GF-D8 (cell line): ENCODE measurements around the gene SMAD1.
"Not testable (repeated sequence)": the region's sequence is repeated elsewhere in the genome, so short reads cannot be mapped to it uniquely, and the experiment has no call there.

Source experiments
- DNase-seq: peaks from one replicate; lab custom pipeline; 2025; lab: John Stamatoyannopoulos, UW

The SMAD1 gene

DNA sequence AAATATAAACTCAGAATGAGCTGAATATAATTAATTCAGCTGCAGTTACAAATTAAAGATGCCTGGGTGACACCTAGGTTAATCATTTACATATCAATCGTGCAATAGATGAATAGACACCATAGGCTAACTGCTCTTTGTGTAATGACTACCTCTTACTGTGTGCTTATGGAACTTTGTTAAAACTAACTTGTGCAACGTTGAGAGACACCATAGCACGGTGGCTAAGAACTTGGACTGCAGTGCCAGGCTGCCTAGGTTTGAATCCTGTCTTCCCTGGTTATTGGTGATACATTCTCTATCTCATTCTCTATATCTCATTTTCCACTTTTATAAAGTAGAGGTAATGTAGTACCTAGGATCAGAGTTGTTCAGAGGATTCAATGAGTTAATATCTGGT, 46.9 kb downstream of the SMAD1 start:
- no peak for DNase-seq

DNA sequence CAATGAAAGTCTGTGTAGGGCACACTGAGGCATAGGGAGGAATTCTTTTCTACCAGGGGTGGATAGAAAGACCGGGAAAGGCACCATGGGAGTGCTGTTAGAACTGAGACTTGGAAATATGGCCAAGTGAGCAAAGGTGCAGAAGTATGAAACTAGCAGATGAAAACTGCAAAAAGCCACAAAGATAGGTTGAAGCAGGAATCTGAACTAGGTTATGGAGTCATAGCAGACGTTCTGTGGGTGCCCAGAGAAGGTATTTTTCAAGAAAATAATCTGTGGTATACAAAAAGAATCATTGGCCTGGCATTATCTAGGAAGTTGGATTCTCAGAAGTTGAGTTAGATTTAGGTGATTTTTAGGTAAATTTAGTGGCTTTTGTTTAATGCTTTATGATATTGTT, 48.5 kb downstream of the SMAD1 start:
- no peak for DNase-seq

DNA sequence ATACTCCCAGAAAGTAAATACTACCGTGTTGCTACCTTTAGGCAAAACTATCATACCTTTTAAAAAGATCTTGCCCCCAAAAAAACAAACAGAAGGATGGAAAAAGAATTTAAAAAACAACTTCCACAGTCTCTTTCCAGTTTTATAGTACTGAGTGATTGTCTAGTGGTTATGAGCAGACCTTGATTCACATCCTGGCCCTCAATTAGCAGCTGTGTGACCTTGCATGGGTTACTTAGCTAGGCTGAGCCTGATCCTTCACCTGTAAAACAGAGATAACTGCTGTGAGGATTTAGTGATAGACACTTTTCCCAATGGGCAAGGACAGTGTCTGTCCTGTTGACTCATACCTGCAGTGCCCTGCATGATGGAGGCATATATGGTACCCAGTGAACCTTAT, 49.0 kb downstream of the SMAD1 start:
- DNase-seq: no peak

DNA sequence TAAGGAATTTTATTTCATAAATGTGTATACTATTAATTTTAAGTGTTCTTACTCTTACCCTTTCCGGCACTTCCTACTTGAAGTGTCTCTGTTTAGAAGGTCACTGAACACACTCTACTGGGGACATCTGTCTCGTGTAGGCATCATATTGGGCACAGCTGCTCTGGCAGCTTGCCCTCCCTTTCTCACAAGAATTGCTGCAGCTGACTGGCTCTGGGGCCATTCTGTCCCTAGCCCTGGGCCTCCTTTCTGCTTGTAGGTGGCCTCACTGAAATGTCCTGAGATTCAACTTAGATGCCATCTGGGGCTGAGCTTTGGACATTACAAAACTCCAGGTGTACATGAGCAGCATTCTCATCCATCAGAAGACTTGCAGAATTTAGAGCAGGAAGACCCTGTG, 49.6 kb downstream of the SMAD1 start:
- no peak for DNase-seq

DNA sequence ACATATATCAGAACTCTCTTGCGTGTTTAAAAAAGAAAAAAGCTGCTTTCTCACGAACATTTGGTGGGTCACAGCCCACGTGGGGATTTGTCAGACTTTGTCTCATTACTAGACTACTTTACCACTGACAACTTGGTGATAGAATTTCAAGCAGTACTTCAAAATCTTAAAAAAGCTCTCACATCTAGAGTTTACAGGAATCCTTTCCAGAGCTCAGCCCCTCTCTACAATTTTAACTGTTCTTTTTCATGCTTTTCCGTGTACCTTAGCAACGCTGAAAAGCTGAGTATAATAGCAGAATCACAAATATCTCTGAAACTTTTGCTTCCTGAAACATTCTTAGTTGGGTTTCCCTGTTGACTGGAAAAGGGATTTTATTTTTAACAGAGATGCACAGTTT, 50.2 kb downstream of the SMAD1 start:
- DNase-seq: no peak

DNA sequence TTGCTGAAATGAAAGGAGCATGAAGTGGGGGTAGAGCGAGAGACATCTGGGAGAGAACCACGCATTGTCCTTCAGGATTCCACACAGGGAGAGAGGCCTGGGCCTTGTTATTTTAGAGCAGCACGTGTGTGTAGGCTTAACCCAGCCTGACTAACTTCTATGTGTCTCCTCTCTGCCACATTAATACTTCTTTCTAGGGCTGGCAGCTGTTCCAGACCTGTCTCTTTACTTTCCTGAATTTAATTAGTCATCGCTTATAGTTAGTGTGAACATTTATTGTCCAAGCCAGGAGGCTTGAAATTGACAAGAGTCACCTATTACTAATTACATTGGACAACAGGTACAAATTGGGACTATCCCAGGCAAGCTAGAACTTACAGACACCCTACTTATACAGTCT, 51.3 kb downstream of the SMAD1 start:
- DNase-seq: no peak

DNA sequence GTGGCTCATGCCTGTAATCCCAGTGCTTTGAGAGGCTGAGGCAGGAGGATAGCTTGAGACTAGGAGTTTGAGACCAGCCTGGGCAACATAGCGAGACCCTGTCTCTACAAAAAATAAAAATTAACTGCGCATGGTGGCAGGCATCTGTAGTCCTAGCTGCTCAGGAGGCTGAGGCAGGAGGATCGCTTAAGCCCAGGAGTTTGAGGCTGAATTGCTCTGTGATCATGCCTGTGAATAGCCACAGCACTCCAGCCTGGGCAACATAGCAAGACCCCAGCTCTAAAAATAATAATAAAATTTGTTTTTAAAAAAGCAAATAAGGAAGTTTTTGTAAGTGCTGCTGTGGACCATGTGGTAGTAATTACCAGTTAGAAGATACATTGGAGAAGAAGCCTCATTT, 51.8 kb downstream of the SMAD1 start:
- not testable (repeated sequence) for DNase-seq

DNA sequence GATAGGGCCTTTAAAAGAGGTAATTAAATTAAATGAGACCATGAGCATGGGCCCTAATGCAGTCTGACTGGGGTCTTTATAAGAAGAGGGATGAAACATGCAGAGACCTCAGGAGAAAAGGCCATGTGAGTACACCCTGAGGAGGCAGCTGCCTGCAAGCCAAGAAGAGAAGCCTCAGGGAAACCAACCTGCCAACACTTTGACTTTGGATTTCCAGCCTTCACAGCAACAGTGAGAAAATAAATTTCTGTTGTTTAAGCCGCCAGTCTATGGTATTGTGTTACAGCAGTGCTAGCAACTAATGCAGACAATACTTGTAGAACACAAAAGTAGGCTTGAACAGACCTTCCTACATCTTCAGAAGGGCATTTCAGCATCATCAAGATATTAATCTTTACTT, 52.3 kb downstream of the SMAD1 start:
- no peak for DNase-seq

DNA sequence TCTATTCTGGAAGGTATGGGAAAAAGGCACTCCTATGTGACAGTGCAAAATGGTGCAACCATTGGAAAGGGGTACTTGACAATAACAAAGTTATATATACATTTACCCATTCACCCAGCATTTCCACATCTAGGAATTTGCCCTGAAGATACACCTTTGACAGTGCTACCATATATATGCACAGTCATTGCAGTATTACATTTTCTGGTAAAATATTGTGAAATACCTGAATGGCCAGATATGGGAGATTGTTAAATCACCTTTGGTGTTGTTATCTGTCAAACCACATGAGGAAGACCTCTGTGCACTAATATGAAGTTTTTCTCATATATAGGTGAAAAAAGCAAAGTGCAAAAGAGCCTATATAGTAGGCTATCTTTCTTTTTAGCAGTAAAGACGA, 53.5 kb downstream of the SMAD1 start:
- peak; percentile 5 for DNase-seq

DNA sequence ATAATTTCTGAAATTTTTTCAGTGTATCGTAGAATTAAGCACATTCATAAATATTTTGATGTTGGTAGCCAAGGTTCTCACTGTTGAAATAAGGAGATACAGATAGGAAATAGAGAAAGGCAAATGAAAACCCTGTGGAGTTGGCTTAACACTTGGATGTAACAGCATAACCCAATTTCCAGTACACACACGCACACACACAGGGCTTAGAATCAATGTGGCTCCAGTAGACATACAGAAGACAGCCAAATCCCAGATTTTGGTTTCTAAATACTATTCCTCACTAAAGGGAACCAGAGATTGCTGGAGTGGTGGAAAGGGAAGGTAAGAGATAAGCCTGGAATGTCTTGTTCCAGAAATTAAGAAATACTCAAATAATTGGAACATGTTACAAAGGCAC, 54.4 kb downstream of the SMAD1 start:
- no peak for DNase-seq

DNA sequence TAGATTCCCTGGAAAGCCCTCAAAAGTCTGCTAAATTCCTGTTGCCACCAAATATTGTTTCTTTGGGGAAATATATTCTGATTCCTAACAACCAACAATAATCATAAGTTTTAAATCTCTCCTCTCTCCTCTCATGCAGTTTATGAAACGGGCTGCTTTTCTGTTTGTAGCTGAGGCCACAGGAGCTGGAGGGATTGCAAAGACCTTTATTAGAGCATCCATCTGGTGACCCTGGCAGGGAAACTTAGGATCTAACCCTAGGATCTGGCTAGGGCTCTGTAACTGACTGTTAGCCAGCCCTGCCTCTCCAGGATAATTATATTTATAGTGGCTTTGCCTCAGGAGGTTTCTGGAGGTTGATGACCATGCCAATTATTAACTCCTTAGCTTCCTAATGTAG, 56.9 kb downstream of the SMAD1 start:
- no peak for DNase-seq

DNA sequence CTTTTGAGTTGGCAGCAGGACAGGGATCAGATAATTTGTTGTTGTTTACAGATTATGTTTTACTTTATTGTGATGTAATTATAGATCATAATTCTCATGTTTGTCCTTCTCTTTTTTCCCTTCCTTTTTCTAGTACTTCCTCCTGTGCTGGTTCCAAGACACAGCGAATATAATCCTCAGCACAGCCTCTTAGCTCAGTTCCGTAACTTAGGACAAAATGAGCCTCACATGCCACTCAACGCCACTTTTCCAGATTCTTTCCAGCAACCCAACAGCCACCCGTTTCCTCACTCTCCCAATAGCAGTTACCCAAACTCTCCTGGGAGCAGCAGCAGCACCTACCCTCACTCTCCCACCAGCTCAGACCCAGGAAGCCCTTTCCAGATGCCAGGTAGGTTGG, 58.0 kb downstream of the SMAD1 start:
- no peak for DNase-seq

DNA sequence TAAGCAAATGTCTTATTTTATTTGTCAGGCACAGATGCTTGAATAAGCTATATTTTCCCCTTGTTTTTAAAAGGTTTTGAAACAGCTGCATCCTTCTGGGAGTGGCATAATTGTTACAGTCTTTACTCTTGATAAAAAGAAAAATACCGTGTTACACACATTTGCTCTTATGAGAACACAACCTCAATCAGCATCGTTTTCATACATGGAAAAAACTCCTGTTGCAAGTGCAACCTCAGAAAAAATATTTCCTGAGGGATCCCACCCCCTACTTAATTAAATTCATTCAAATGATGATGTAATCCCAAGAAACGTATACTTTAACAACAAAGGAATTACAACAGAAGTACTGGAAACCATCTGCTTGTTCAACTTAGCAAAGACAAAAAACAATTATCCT, 58.6 kb downstream of the SMAD1 start:
- DNase-seq: no peak

DNA sequence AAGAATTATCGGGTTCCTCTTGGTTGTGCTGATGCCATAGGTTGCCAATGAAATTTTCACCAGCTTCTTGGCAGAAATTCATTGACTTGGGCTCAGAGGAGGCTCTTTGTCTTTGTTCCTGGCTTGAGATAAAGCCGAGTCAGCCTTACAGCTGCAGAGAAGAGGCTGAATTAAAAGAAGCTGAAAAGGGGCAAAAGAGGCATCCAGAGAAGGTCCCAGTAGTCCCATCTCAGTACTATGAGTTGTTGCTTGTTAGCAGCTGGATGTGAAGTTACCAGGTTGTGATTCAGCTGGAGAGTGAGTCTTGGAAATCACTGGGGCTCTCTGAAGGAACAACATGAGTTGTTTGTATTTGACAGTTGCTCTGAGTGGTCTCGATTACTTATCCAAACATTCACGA, 59.7 kb downstream of the SMAD1 start:
- DNase-seq: no peak

DNA sequence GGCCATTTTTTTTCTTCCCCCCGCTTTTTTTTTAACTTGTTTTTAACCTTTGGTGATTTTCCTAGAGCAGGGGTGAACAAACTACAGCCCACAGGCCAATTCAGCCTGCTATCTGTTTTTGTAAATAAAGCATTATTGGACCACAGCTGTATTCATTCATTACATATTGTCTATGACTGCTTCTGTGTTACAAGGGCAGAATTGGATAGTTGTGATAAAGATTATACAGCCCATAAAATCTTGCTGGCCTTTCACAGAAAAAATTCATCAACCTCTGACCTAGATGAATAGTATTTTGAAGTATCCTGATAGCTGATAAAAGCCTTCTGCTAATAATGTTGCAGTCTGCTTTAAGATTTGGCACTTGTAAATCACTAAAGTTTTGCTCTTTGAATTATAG, 63.4 kb downstream of the SMAD1 start:
- no peak for DNase-seq

DNA sequence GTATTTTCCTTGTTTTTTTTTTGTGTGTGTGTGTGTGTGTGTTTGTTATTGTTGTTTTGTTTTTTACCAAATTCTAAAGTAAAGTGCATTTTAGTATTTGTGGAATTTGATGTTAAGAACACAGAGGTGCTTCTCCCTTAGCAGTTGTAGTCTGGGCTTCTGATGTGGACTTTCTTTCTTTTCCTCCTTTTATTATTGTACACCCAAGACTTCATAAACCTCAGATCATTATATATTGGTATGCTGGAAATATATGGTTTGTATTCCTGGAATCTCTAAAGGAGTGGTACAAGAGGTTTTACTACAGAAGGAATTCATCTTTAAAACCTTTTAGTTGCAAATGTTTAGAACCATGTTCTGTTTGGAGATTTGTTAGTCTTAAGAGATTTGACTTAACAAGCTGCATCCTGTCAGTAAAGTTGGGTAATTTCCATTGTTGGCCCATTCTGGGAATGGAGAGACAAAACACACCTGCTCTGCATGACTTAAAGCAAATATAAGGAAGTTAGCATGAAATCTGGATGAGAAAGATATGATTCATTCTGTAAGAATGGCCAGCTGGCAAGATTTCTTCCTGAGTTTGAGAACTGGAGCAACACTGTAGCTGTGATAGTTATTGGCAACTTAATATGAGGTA, 64.0 kb downstream of the SMAD1 start:
- peak; percentile 84 for DNase-seq

DNA sequence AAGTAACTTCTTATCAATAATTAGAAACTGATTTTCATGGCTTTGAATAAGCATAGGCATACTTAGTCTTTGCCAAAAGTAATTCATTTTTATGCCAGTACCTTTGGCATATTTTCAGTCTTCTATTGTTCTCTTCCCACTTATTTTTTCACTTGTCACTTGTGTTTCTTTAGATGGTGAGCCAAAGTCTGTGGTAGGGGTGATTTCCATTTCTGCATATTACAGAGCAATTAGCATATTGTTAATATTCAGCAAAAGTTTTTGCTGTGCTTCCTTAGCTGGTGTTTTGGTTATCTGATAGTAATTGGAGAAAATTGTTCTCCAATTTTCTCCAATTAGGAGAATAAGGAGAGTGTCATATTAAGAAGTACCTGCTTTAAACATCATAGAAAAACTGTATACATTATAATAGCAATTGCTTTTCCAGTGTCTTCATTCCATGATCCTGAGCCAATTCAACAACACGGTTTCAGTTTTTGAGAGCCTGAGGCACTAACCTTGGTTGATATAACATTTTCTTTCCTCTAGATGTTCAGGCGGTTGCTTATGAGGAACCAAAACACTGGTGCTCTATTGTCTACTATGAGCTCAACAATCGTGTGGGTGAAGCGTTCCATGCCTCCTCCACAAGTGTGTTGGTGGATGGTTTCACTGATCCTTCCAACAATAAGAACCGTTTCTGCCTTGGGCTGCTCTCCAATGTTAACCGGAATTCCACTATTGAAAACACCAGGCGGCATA, 64.7 kb downstream of the SMAD1 start:
- no peak for DNase-seq

DNA sequence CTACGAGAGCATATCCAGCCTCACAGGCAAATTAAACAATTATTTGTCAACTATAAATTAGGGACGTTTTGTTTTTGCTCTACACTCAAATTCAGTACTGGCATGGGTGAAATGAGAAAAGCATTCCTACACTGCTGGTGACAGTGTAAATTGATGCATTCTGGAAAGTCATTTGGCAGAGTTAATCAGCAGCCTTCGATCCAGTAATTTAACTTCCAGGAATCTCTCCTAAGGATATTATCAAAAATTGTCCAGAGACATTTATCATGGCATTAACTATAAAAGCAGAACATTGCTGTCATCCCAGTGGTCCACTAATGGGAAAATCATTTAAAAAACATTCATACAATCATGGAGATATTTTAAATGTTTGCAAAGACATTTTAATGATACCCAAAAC, 70.0 kb downstream of the SMAD1 start:
- DNase-seq: no peak

DNA sequence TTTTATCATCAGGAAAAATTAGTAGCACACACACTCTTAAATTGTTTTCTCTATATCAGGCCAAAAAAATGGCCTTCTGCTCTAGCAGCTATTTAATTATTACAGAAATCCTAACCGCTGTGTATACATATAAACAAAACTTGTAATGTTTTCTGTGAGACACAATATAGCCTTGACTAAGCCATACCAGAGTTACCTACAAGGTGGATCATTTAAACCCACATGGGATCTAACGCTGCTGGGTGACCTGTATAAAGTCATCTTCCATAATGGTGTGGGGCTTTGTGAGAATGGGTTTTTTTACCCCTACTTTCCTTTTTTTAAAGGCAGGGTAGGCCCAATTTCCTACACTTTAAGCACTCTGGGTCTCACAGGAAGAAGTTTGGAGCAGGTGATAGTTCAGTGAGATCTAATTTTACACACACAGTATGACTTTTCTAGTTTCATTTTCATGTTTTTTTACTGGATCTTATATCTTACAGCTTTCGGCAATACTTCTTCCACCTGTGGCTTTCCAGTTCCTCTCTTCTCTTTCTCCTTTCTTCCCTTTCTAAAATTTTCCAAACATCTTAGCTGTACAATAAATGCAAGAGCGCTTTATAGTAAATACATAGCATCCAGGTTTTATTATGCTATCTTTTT, 70.6 kb downstream of the SMAD1 start:
- no peak for DNase-seq

DNA sequence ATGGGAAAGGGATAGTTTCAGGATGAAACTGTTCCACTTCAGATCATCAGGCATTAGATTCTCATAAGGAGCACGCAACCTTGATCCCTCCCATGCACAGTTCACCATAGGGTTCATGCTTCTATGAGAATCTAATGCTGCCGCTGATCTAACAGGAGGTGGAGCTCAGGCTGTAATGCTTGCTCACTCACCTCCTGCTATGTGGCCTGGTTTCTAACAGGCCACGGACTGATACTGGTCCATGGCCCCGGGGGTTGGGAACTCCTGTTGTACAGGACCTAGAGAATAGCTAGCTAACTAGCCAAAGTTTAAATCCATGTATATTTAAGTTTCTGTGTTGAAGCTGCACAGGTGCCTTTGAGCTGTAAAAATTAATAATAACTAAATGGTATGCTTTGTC, 71.7 kb downstream of the SMAD1 start:
- DNase-seq: no peak

DNA sequence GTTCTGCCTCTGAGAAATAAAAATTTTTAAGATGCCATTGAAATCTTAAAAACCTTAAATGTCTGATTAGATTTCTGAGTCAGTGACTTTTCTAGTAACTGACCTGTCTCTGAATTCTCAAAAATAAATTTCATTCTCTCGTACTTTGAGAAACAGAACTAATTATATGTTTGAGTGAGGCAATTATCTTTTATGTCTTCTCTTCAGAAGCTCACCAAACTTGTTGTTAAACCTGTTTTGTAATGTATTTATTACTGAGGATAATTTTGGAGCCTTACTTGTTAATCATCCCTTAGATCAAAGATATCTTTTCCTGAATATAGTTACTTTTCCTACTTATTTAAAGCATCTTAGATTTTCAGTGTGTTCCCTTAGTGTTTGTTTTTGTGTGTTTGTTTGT, 73.0 kb downstream of the SMAD1 start:
- DNase-seq: no peak

DNA sequence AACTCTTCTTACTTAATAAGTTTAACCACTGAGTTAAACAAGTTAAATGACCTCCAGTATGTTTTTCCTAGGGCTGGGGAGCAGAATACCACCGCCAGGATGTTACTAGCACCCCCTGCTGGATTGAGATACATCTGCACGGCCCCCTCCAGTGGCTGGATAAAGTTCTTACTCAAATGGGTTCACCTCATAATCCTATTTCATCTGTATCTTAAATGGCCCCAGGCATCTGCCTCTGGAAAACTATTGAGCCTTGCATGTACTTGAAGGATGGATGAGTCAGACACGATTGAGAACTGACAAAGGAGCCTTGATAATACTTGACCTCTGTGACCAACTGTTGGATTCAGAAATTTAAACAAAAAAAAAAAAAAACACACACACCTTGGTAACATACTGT, 76.1 kb downstream of the SMAD1 start:
- peak; percentile 12 for DNase-seq

DNA sequence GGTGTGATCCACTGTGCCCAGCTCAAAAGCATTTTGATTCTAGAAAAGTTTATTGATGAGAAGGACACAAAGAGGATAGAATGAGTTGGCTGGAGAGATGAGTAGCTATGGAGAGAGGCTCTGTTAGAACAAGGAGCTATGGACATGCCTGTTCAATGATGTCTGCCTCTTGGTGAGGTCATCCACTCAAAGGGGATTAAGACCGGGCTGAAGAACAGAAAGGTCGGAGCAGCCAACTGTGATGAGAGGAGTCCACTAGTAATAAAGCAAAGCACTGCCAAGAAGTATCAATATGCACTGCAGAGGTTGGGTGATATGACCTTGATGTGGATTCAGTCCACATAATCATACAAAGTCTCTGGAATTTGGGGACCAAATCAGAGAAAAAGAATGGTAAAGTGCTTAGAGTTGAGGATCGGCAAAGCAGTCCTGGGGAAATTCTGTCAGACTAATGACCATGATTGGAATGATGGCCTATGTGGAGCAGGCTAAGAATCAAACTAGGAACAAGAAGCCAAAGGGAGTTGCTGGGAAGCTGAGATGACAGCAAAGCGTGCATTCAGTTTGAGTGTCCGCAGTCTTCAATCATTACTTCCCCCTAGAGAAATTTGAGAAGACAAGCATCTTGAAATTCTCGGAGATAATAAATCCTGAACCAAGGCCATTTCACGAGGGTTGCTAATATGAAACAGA, 81.8 kb downstream of the SMAD1 start:
- no peak for DNase-seq
